Urinary bladder (tissue), 4 donors: ENCODE data around the gene VPS9D1. TPM values are rescaled to one million over a fixed set of nuclear protein-coding genes. Genes with fewer than 3 reads are reported as not detected.
A peak's percentile ranks its signal among the peaks of the same experiment; 100 is the strongest.
"Not testable (repeated sequence)": the region's sequence is repeated elsewhere in the genome, so short reads cannot be mapped to it uniquely, and the experiment has no call there.

Experiments
- DNase-seq: peaks from one replicate; pipeline ENCODE4 v3.0.0-alpha.2; 2015; ENCODE audit errors: extremely low spot score
- H3K27ac ChIP-seq: one replicate; pipeline ENCODE4 v1.5.1; 2013; ENCODE audit warnings: low read depth, mild to moderate bottlenecking, moderate library complexity
- H3K36me3 ChIP-seq: one replicate; pipeline ENCODE4 v1.6.1; 2013; ENCODE audit warnings: mild to moderate bottlenecking, moderate library complexity; ENCODE audit not compliant: insufficient read depth
- H3K4me1 ChIP-seq: one replicate; pipeline ENCODE4 v1.6.1; 2013; ENCODE audit warnings: mild to moderate bottlenecking, moderate library complexity; ENCODE audit not compliant: insufficient read depth
- H3K4me3 ChIP-seq: one replicate; pipeline ENCODE4 v1.5.1; 2013; ENCODE audit warnings: low read depth, low read length
- WGBS: extraction: QIAGEN DNeasy Blood & Tissue Kit; methylation state at CpG from one replicate; pipeline ENCODE4 v1.1.7; 2013; 5-methylcytosine and 5-hydroxymethylcytosine counted together
- polyA plus RNA-seq: library from polyadenylated mRNA; stranded (reverse); fragments of 200-250 nt; gene quantifications from one replicate; pipeline ENCODE4 v1.2.3, GENCODE V29; 2013
- total RNA-seq: library from RNA; depleted of rRNA; stranded (reverse); fragments of >200 nt; gene quantifications from one replicate; pipeline ENCODE4 v1.2.3, GENCODE V29; 2014
- donor health status: healthy with polysubstance abuse.
- donor health status: healthy.

Gene VPS9D1
- total and polyA plus RNA-seq, 2 donors = 5.7 to 11.0 TPM

DNA sequence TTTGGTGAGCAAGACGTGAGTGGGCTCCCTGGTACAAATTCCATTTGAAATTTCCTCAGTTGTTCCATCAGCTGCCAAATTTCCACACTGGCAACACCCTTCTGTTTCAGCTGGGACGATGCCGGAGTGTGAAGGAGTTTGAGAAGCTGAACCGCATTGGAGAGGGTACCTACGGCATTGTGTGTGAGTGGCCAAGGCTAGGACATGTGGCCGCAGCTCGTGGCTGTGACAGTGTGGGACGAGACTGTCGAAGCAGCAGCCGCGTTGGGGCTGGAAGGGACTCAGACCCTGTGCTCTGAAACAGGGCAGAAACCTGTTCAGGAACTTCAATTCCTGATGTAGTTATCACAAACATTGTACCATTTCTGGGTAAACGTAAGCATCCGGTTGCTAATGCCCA lies 31.6 kb downstream of the VPS9D1 start:
- 92% methylated on average over 13 of the region's 13 CpGs for WGBS
- DNase-seq = no peak

DNA sequence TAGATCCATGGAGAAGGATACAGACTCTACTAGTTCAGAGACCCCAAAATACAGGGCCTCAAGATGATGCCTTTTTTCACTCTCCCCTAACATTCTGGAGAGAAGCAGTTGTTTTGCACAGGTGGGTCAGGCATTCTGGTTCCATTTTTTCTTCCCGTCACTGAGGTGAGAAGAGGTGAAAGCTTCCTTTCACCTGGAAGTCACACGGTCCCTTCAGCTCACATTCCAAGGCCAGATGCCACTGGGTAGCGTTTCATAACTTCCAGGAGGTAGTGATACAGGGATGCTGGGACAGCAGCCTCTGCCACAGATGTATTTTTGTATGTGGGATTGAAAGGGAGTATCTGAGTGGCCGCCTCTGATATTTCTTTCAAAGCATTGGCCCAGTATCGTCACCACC lies 32.3 kb downstream of the VPS9D1 start:
- Histone ChIP-seq H3K27ac (no peak overlapping the region), H3K4me1 (no peaks in the 10 kb centered on the region), H3K36me3 (peaks cover 3% of the 10 kb centered on the region), H3K4me3 (no peak overlapping the region)
- no peak for DNase-seq
- WGBS = 91% methylated on average over 5 of the region's 5 CpGs

More for the DNA sequence above, 31.6 kb downstream of the VPS9D1 start:
- H3K27ac ChIP-seq = no peak overlapping the region
- peaks cover 3% of the 10 kb centered on the region for H3K36me3 ChIP-seq
- H3K4me1 ChIP-seq = no peaks in the 10 kb centered on the region
- no peak overlapping the region for H3K4me3 ChIP-seq

DNA sequence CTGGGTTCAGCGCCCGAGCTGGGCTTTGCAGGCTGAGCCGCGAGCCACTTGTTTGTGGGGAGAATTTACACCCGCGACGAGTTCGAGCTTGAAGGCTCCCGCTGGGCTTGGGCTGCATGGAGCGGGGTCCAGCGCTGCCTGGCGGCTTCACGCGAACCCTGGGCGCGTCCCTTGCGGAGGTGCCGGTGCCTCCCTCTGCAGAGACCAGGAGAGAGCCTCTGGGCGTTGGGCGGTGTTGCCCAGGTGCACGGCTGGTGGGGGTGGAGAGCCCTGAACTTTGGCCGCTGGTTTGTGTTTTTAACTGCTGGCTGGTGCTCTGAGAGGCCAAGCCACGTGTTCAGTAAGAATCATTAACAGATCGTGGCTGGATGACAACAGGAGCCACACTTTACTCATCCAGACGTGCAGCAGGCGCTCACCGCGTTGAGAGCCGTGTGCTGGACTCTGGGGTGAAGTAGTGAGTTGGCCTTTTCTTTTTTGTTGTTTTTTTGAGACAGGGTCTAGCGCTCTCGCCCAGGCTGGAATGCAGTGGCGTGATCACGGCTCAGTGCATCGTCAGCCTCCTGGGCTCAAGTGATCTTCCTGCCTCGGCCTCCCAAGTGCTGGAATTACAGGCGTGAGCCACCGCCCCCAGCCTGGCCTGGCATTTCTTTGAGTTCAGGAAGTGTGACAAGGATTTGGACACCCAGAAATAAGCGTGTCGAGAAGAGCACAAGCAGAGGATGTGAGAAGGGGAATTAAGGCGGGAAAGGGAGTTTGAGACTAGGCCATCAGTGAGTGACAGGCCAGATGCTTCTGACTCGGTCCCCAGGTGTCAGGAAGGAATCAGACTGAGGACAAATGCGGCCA lies 33.4 kb downstream of the VPS9D1 start:
- Histone ChIP-seq H3K4me1 (no peaks in the 10 kb centered on the region), H3K27ac (peak overlapping the region; percentile 39), H3K36me3 (no peaks in the 10 kb centered on the region), H3K4me3 (peak overlapping the region; percentile 64)
- 9% methylated on average over 42 of the region's 42 CpGs for WGBS
- no peak for DNase-seq

DNA sequence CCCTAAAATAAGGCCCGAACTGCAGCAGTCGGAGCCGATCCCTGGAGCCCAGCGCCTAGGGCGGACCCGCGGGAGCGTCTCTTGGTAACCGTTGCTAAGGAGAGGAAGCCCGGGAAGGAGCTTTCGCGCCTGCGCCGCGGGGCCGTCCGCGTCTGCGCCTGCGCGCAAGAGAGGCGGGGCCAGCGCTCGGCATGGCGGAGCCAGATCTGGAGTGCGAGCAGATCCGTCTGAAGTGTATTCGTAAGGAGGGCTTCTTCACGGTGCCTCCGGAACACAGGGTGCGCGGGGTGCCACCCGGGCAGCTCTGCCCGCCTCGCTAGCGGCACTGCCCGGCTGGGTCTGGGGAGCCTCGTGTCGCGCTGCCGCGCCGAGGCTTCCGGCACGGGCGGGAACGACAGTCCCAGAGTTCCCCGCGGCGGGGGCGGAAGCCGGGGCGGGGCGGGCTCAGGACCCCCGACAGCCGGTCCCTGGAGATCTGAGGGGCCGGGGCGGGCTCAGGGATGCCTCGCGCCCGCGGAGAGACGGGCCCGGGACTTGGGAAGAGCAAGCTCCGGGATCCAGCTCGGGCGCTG lies 34.1 kb downstream of the VPS9D1 start, which contains the start of gene CDK10:
Gene CDK10, plus strand, starts transcription at position 170 of the 572 bp plus-strand sequence. Its CDS starts 22 bp downstream, at position 192.
- Histone ChIP-seq H3K4me3 (peak within 1 kb of the TSS; percentile 64), H3K4me1 (no peaks in the 10 kb centered on the region), H3K27ac (peak within 1 kb of the TSS; percentile 39), H3K36me3 (no peaks in the 10 kb centered on the region)
- peak; percentile 62 for DNase-seq
- under 1% methylated on average over 67 of the region's 67 CpGs for WGBS

DNA sequence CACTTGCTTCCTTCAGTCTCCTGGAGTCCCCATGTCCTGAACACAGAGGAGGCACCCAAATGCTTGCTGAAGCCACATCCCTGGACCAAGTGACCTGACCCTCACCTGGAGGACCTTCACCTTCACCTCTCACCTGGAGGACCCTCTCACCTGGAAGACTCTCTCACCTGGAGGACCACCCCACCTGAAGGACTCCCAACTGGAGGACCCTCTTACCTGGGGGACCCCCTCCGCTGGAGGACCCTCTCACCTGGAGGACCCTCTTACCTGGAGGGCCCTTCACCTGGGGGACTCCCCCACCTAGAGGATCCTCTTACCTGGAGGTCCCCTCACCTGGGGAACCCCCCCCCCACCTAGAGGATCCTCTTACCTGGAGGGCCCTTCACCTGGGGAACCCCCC lies 34.8 kb downstream of the VPS9D1 start:
- no peak overlapping the region for H3K27ac ChIP-seq
- 92% methylated on average over 1 of the region's 1 CpG for WGBS
- no peak overlapping the region for H3K4me3 ChIP-seq
- H3K36me3 ChIP-seq = no peaks in the 10 kb centered on the region
- no peaks in the 10 kb centered on the region for H3K4me1 ChIP-seq
- DNase-seq = no peak

DNA sequence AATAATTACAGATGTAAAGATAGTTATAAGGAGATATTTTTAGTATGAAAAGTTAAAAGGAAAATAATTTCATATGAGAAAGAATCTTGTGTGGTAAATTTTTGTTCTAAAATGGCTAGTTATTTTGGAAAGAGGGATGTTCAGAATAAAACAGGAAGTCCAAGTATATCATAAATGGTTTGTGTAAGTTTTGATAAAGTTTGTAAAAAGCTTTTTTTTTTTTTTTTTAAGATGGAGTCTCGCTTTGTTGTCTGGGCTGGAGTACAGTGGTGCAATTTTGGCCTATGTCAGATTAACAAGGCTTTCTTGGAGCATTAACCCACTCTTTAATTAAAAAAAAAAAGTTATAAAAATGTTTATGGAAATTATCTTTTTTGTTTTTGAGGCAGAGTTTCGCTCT lies 42.4 kb downstream of the VPS9D1 start:
- Histone ChIP-seq H3K36me3 (no peaks in the 10 kb centered on the region), H3K4me1 (no peaks in the 10 kb centered on the region), H3K4me3 (no peak overlapping the region), H3K27ac (no peak overlapping the region)
- WGBS = 98% methylated on average over 2 of the region's 2 CpGs
- no peak for DNase-seq

DNA sequence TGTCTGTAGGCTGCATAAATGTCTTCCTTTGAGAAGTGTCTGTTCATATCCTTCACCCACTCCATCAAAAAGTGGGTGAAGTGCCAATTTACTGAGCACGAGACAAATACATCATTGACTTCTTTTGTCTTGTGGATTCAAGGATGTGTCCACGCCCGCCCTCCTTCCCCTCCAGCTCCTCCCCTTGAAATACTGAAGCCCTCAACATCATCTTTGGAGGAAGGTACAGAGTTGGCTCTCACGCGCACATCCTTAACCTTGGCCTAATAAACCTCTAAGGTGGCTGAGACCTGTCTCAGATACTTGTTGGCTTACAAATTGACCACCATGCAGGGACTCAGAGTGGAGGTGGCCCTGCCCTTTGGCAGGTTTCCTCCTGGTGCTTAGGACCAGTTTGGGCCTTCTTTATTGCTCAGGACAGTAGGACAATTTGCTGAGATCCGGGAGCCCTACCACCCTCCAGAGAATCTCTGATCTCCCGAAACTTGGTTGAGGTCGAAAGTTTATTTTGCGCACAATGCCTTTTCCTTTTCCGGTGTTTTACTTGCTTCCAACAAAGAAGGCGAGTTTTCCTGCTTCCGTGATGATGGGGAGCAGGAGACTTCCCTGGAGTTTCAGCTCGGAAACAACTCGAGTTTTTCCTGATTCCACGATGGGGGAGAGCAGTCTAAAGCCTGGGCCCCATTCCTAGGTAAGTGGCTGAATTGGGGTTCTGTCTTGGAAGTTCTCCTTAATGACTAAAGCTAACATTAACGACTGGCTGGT lies 48.3 kb downstream of the VPS9D1 start:
- no peak overlapping the region for H3K27ac ChIP-seq
- DNase-seq = no peak
- no peak overlapping the region for H3K4me3 ChIP-seq
- 89% methylated on average over 16 of the region's 16 CpGs for WGBS
- no peaks in the 10 kb centered on the region for H3K36me3 ChIP-seq
- no peaks in the 10 kb centered on the region for H3K4me1 ChIP-seq

DNA sequence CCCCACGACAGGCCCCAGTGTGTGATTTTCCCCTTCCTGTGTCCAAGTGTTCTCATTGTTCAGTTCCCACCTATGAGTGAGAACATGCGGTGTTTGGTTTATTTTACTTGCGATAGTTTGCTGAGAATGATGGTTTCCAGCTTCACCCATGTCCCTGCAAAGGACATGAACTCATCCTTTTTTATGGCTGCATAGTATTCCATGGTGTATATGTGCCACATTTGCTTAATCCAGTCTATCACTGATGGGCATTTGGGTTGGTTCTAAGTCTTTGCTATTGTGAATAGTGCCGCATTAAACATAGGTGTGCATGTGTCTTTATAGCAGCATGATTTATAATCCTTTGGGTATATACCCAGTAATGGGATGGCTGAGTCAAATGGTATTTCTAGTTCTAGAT lies 49.1 kb downstream of the VPS9D1 start:
- WGBS = 88% methylated on average over 4 of the region's 4 CpGs
- DNase-seq, H3K4me3 ChIP-seq, H3K36me3 ChIP-seq, H3K4me1 ChIP-seq, H3K27ac ChIP-seq: not testable (repeated sequence)

DNA sequence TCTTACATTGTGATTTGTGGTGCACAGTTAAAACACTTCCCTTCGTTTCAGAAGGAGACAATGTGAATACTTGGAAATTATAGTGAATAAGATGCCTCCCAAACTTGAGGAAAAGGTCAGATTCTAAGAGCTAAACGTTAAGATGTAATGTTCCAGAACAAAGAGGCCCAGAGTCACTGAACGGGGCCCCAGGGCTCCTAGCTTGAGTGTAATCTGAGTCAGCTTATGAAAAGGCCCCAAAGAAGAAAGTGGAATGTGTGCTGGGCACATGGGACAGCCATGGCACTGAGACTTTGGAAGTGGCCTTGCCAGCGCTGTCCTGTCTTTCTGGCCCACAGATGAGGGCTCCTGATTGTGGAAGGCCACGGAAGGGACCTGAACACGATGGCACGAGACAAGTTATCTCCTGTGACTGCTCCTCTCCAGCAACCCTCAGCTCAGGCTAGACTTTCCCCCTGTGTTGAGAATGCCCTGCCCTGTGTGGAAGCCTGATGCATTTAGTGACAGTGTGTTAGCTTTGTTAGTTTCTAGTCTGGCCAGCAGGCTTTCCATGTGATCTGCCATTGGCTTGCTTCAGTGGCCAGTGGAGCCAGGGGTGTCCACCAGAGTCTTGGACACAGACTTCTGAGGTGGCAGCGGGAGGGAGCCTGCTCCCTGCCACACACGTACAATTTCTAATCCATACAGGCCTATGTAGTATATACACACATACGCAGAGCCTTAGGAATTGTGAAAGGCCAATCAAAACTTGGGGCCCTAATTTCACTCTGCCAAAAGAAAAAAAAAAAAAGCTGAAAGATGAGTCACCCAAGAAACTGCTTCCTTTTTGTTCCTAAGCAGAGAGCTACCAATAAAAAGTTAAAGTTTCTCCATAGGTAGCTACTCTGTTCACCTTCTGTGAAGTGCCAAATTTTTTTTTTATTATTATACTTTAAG lies 49.9 kb downstream of the VPS9D1 start:
- no peaks in the 10 kb centered on the region for H3K36me3 ChIP-seq
- no peak for DNase-seq
- no peak overlapping the region for H3K4me3 ChIP-seq
- no peak overlapping the region for H3K27ac ChIP-seq
- no peaks in the 10 kb centered on the region for H3K4me1 ChIP-seq
- 73% methylated on average over 10 of the region's 10 CpGs for WGBS

DNA sequence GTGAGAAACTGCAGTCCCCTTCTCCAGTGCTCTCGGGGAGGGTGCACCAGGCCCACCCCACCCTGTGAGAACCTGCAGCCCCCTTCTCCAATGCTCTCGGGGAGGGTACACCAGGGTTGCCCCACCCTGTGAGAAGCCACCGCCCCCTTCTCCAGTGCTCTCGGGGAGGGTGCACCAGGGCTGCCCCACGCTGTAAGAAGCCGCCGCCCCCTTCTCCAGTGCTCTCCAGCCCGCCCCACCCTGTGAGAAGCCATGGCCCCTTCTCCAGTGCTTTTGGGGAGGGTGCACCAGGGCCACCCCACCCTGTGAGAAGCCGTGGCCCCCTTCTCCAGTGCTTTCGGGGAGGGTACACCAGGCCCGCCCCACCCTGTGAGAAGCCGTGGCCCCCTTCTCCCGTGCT lies 50.9 kb downstream of the VPS9D1 start:
- Histone ChIP-seq H3K4me1 (no peaks in the 10 kb centered on the region), H3K4me3 (no peak overlapping the region), H3K27ac (no peak overlapping the region), H3K36me3 (no peaks in the 10 kb centered on the region)
- DNase-seq = no peak
- WGBS = 85% methylated on average over 13 of the region's 13 CpGs

DNA sequence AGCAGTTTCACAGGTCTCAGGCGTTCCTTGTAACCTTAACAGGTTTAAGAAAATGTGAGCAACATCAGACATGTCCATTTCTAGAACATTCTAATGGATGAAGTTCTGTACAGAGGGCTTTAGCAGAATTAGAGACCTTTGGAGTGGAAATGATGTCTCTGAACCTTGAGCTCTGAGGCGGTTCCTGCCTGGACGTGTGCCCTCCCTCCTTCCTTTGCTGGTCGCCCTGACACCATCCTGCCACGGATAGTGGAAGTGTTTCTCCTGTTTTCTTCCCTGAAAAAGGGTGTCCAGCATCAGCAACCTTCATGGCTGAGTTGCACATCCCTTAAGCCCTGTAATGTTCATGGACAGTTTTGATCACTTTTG lies 51.9 kb downstream of the VPS9D1 start:
- 76% methylated on average over 5 of the region's 5 CpGs for WGBS
- H3K4me3 ChIP-seq = no peak overlapping the region
- no peak for DNase-seq
- no peak overlapping the region for H3K27ac ChIP-seq
- no peaks in the 10 kb centered on the region for H3K36me3 ChIP-seq
- H3K4me1 ChIP-seq = no peaks in the 10 kb centered on the region

DNA sequence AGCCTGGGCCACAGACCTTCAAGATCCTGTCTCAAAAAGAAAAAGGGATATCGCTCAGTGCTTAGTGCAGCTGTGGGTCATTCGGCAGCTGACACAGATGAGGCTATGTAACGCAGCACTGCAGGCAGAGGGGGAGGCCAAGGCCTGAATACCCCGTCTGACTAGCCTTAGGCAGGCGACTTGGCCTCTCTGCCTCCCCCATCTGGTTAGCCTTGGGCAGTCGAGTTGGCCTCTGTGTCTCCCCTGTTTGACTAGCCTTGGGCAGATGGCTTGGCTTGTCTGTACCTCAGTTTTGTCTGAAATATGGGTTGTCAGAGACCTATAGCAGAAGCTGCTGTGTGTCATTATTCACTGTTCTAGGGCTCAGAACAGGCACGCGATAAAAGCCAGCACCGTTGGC lies 53.1 kb downstream of the VPS9D1 start:
- no peak overlapping the region for H3K27ac ChIP-seq
- H3K4me1 ChIP-seq = no peaks in the 10 kb centered on the region
- 84% methylated on average over 9 of the region's 9 CpGs for WGBS
- DNase-seq = no peak
- no peak overlapping the region for H3K4me3 ChIP-seq
- H3K36me3 ChIP-seq = no peaks in the 10 kb centered on the region

DNA sequence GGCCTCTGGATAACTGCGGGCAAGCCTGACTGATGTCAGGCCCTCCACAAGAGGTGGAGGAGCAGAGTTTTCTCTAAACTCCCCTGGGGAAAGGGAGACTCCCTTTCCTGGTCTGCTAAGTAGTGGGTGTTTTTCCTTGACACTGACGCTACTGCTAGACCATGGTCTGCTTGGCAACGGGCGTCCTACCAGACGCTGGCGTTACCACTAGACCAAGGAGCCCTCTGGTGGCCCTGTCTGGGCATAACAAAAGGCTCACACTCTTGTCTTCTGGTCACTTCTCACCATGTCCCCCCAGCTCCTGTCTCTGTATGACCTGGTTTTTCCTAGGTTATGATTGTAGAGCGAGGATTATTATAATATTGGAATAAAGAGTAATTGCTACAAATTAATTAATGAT lies 53.7 kb downstream of the VPS9D1 start:
- not testable (repeated sequence) for DNase-seq, H3K27ac ChIP-seq, H3K4me3 ChIP-seq, H3K4me1 ChIP-seq, H3K36me3 ChIP-seq
- 63% methylated on average over 7 of the region's 7 CpGs for WGBS
